Loucy (cell line): ENCODE measurements around the gene DDX24.

Source experiments
- H2AFZ ChIP-seq: fragments of 200-600 bp; sonication (generic); 2 replicates; pipeline ENCODE4 v1.6.0; 2016; ENCODE audit warnings: antibody characterized with exemption, mild to moderate bottlenecking, low read length, moderate library complexity
- H3F3A ChIP-seq: fragments of 200-600 bp; 2 replicates; pipeline ENCODE4 v1.6.0; 2016; ENCODE audit warnings: antibody characterized with exemption, low read depth, mild to moderate bottlenecking
- H3K27me3 ChIP-seq: fragments of 200-600 bp; sonication (generic); 2 replicates; pipeline ENCODE4 v1.6.1; 2014; ENCODE audit warnings: low read length, mild to moderate bottlenecking; ENCODE audit not compliant: insufficient read depth, poor library complexity, severe bottlenecking
- H3K36me3 ChIP-seq: fragments of 200-600 bp; sonication (generic); 2 replicates; pipeline ENCODE4 v1.6.1; 2016; ENCODE audit warnings: low read length; ENCODE audit not compliant: insufficient read depth
- H3K4me1 ChIP-seq: fragments of 200-600 bp; sonication (generic); 2 replicates; pipeline ENCODE4 v1.5.1; 2014; ENCODE audit warnings: low read length, mild to moderate bottlenecking; ENCODE audit not compliant: insufficient read depth, poor library complexity, severe bottlenecking
- H3K4me2 ChIP-seq: fragments of 200-600 bp; sonication (generic); 2 replicates; pipeline ENCODE4 v1.6.0; 2014; ENCODE audit warnings: antibody characterized with exemption, low read length, low read depth, mild to moderate bottlenecking; ENCODE audit not compliant: poor library complexity, severe bottlenecking
- H3K4me3 ChIP-seq: fragments of 200-600 bp; sonication (generic); 2 replicates; pipeline ENCODE4 v1.5.1; 2014; ENCODE audit warnings: low read length, mild to moderate bottlenecking, mixed read lengths; ENCODE audit not compliant: poor library complexity, severe bottlenecking
- H3K79me2 ChIP-seq: fragments of 200-600 bp; sonication (generic); 2 replicates; pipeline ENCODE4 v1.6.1; 2014; ENCODE audit warnings: low read length; ENCODE audit not compliant: insufficient read depth
- H3K9ac ChIP-seq: fragments of 200-600 bp; sonication (generic); 2 replicates; pipeline ENCODE4 v1.6.0; 2014; ENCODE audit warnings: mild to moderate bottlenecking, low read depth, low read length, moderate library complexity; ENCODE audit not compliant: poor library complexity, severe bottlenecking
- H3K9me2 ChIP-seq: fragments of 200-600 bp; sonication (generic); replicated peaks from 2 replicates; pipeline ENCODE4 v1.6.1; 2016; ENCODE audit warnings: low read depth, low read length, mixed read lengths
- H3K9me3 ChIP-seq: fragments of 200-600 bp; sonication (generic); 2 replicates; pipeline ENCODE4 v1.6.1; 2014; ENCODE audit warnings: mild to moderate bottlenecking, antibody characterized with exemption, low read length, low read depth; ENCODE audit not compliant: insufficient read depth
- H4K20me1 ChIP-seq: fragments of 200-600 bp; sonication (generic); 2 replicates; pipeline ENCODE4 v1.6.0; 2014; ENCODE audit warnings: antibody characterized with exemption, low read length, mild to moderate bottlenecking; ENCODE audit not compliant: insufficient read depth, poor library complexity, severe bottlenecking
- EZH2phosphoT487 ChIP-seq: fragments of 200-600 bp; IDR thresholded peaks from 2 replicates; pipeline ENCODE4 v1.6.1; 2018; ENCODE audit warnings: antibody characterized with exemption, mild to moderate bottlenecking, moderate library complexity, borderline replicate concordance
- TF ChIP-seq, protein P1 (sequence below): fragments of 200-600 bp; sonication (generic); conservative IDR thresholded peaks from 2 replicates; pipeline ENCODE4 v1.5.1; 2014; ENCODE audit warnings: mild to moderate bottlenecking, antibody characterized with exemption, low read length

The DDX24 gene

DNA sequence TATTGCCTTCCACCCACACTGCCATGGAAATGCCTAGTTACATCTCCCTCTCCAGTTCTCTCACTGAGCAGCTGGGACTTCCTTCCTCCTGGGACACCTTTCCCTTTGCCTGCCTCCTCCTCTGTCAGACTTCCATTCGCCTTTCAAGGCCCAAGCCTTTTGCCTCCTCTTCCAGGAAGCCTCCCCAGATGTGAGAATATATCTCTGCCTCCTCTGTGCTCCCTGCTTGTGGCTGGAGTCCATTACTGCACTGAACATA is 45.3 kb upstream of the DDX24 start:
- no peaks in the 10 kb centered on the region for H3F3A ChIP-seq
- H3K9me3 ChIP-seq = no peaks in the 10 kb centered on the region
- TF ChIP-seq EZH2phosphoT487 = no peak
- TF ChIP-seq, protein P1, sequence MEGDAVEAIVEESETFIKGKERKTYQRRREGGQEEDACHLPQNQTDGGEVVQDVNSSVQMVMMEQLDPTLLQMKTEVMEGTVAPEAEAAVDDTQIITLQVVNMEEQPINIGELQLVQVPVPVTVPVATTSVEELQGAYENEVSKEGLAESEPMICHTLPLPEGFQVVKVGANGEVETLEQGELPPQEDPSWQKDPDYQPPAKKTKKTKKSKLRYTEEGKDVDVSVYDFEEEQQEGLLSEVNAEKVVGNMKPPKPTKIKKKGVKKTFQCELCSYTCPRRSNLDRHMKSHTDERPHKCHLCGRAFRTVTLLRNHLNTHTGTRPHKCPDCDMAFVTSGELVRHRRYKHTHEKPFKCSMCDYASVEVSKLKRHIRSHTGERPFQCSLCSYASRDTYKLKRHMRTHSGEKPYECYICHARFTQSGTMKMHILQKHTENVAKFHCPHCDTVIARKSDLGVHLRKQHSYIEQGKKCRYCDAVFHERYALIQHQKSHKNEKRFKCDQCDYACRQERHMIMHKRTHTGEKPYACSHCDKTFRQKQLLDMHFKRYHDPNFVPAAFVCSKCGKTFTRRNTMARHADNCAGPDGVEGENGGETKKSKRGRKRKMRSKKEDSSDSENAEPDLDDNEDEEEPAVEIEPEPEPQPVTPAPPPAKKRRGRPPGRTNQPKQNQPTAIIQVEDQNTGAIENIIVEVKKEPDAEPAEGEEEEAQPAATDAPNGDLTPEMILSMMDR = no peak

DNA sequence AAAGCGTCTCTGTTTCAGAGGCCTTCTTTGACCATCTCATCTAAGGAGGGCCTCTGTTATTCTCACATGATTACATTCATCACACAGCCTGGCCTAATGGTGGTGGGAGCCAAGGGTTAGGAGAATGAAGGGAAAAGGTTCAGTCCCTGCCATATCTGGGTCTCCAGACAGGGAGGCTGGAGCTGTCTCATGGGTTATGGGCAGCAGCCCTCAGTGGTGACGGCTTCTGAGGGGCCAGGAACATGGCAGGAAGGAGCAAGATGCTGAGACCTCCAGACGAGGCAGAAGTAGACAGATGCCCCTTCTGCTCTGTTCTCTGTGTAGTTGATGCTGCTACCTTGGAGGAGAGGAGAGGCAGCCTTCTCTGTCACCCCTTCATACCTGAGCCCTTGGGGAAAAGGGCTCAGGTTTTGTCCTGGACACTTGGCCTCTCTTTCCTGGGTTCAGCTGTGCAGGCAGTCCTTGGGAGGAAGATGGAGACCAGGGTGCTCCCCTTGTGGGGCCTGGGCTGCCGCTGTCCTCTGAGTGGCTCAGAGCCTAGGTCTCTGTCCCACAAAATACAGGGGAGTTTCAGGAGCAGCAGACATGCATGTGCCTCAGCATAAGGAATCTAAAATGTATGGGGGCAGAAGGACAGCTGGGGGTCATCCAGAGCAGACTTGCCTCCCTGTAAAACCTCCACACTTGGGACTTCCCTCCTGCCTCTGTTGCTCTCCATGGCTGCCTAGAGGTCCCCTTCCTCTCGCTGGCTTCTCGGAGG is 44.8 kb upstream of the DDX24 start:
- Histone ChIP-seq H3K9ac (no peak overlapping the region), H3K27me3 (no peaks in the 10 kb centered on the region), H3K4me3 (no peak overlapping the region), H3K79me2 (no peaks in the 10 kb centered on the region), H4K20me1 (no peaks in the 10 kb centered on the region), H3F3A (no peaks in the 10 kb centered on the region), H3K9me3 (no peaks in the 10 kb centered on the region), H3K4me2 (no peak overlapping the region), H3K36me3 (no peaks in the 10 kb centered on the region), H2AFZ (no peak overlapping the region), H3K4me1 (peaks cover 5% of the 10 kb centered on the region), H3K9me2 (no peaks in the 10 kb centered on the region)
- no peak for TF ChIP-seq EZH2phosphoT487
- TF ChIP-seq, protein P1 = no peak

More for the DNA sequence above, 45.3 kb upstream of the DDX24 start:
- H4K20me1 ChIP-seq = no peaks in the 10 kb centered on the region
- H3K9ac ChIP-seq = no peak overlapping the region
- H3K27me3 ChIP-seq = no peaks in the 10 kb centered on the region
- no peaks in the 10 kb centered on the region for H3K79me2 ChIP-seq
- H3K9me2 ChIP-seq = no peaks in the 10 kb centered on the region
- H3K4me2 ChIP-seq = no peak overlapping the region
- no peak overlapping the region for H2AFZ ChIP-seq
- no peaks in the 10 kb centered on the region for H3K36me3 ChIP-seq
- peaks cover 5% of the 10 kb centered on the region for H3K4me1 ChIP-seq
- H3K4me3 ChIP-seq = no peak overlapping the region

DNA sequence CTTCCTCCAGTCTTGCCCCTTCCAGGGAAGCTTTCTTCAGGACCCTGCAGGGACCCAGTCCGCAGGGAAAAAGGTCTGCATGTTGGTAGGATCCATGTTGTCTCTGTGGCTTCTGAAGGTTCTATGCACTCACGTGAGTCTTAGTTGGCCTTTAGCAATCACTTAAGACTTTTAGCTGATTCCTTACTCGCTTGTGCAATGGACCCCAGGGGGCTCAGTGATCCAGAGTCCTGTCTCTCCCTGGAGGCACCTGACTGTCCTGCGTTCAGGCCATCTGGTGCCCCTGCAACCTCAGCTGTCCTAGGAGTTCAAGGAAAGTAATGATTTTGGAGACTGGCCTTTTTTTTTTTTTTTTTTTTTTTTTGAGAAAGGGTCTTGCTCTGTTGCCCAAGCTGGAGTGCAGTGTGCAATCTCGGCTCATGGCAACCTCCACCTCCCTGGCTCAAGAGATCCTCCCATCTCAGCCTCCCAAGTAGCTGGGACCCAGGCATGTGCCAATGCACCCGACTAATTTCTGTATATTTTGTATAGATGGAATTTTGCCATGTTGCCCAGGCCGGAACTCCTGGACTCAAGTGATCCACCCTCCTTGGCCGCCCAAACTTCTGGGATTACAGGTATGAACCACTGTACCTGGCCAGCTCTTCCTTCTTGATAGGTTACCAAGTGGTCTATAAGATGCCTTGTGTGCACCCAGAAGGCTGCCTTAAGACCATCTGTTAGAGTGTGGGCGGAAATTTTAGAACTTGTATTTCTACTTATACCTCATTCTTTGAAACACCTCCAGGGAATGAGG is 43.8 kb upstream of the DDX24 start:
- H2AFZ ChIP-seq = no peak overlapping the region
- no peak overlapping the region for H3K4me2 ChIP-seq
- no peaks in the 10 kb centered on the region for H3K9me3 ChIP-seq
- H3K9me2 ChIP-seq = no peaks in the 10 kb centered on the region
- no peak overlapping the region for H3K9ac ChIP-seq
- no peaks in the 10 kb centered on the region for H3K36me3 ChIP-seq
- H4K20me1 ChIP-seq = no peaks in the 10 kb centered on the region
- no peaks in the 10 kb centered on the region for H3F3A ChIP-seq
- no peak for TF ChIP-seq EZH2phosphoT487
- TF ChIP-seq, protein P1 = no peak
- H3K27me3 ChIP-seq = no peaks in the 10 kb centered on the region
- H3K79me2 ChIP-seq = no peaks in the 10 kb centered on the region
- H3K4me1 ChIP-seq = peaks cover 3% of the 10 kb centered on the region
- H3K4me3 ChIP-seq = no peak overlapping the region
